ENCODE results near the gene TLE1. TPM values are rescaled to one million over a fixed set of nuclear protein-coding genes. Genes with fewer than 3 reads are reported as not detected.

TLE1 gene
- total and polyA plus RNA-seq, 9 of the 15 experiments (the other 6 are each of a cell fraction or from before 2014, with no cell fraction given) = 0.11 TPM; not detected in 8

DNA sequence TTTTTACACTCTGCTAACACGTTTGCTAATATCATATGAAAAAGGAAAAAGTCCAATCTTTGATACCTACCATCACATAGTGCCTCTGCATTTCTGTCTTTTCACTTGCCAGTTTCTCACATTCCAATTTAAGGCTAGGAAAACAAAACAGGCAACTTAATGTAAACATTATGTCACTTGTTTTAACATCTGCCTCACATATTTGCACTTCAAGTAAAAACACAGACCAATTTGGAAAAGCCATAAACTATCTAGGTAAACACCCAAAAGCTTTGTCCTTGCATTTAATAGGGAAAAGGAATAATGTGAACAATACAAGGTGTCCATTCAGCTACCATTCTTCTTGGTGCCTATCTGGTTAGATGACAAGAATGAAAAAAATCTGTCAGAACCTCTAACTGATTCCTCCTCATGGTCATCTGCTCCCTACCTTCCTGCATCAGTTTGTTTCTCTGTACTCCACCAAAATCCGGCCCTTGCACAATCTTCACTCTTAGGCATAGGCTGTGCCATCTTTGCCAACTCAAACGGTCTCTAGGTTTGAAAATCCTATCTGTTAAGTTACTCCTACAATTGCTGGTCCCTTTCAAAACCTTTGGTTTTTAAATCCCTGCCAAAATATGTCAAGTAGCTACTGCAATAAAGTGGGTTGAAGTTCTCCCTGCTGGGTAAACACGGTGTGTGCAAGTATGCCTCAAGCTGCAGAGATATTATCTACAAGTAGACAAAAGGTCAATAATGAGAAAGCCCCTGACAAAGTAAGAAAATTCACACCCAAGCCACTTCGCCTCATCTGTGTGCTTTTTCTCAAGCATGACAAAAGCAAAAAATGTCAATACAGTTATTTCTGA, 3.4 kb downstream of the TLE1 start:
- no peaks in the 10 kb centered on the region for H3K9me3 ChIP-seq (replicated peaks; ENCODE audit: control insufficient read depth, insufficient read depth, low read depth, low read length)
- H3K27ac ChIP-seq (ENCODE audit: extremely low read depth, low read depth, low read length) = no peak overlapping the region
- no peak overlapping the region for H3K9ac ChIP-seq (ENCODE audit: insufficient read depth in 1 of 2, low read depth in 2 of 2, low read length in 2 of 2)
- H3K36me3 ChIP-seq (ENCODE audit: control insufficient read depth, insufficient read depth, low read length) = no peaks in the 10 kb centered on the region
- CTCF ChIA-PET (ENCODE audit: low intra/inter-chr PET ratio) = no interaction called here
- WGBS (ENCODE audit: insufficient coverage, low coverage, missing lambda C conversion rate) = 0% methylated on average over 3 of the region's 5 CpGs
- DNase-seq (ENCODE audit: extremely low read depth in 1 of 4, low spot score in 3 of 4) = no peak
- no peak for FAIRE-seq
- H3K79me2 ChIP-seq (ENCODE audit: control insufficient read depth, insufficient read depth, low read length) = no peaks in the 10 kb centered on the region
- no peaks in the 10 kb centered on the region for H3K4me1 ChIP-seq (replicated peaks in 1 of 2; ENCODE audit: control insufficient read depth in 2 of 2, insufficient read depth in 2 of 2, low read length in 2 of 2)
- no peak overlapping the region for H3K4me2 ChIP-seq (ENCODE audit: insufficient read depth, low read length)
- POLR2A ChIA-PET = no interaction called here
- no peaks in the 10 kb centered on the region for H3K27me3 ChIP-seq (ENCODE audit: control insufficient read depth in 2 of 2, insufficient read depth in 2 of 2, low read length in 2 of 2)
- intact Hi-C loops (cut with micrococcal nuclease) = no loop called here
- in situ Hi-C loops (cut with MboI) = no loop called here
- no peaks in the 10 kb centered on the region for H4K20me1 ChIP-seq (replicated peaks; ENCODE audit: control insufficient read depth, insufficient read depth, low read length)
- no TSS peak for BruUV-seq (replicated peaks)
- H3K4me3 ChIP-seq = no peak overlapping the region
- no peak overlapping the region for H2AFZ ChIP-seq (ENCODE audit: low read depth, low read length)
- no peaks in the 10 kb centered on the region for H3K9me1 ChIP-seq (ENCODE audit: control insufficient read depth, insufficient read depth, low read length)
- no peak for ATAC-seq
- TF ChIP-seq, protein P1, sequence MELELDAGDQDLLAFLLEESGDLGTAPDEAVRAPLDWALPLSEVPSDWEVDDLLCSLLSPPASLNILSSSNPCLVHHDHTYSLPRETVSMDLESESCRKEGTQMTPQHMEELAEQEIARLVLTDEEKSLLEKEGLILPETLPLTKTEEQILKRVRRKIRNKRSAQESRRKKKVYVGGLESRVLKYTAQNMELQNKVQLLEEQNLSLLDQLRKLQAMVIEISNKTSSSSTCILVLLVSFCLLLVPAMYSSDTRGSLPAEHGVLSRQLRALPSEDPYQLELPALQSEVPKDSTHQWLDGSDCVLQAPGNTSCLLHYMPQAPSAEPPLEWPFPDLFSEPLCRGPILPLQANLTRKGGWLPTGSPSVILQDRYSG (tag; conservative IDR thresholded peaks at IDR 0.05; ENCODE audit: low read depth) = no peak
- TF ChIP-seq, protein P2, sequence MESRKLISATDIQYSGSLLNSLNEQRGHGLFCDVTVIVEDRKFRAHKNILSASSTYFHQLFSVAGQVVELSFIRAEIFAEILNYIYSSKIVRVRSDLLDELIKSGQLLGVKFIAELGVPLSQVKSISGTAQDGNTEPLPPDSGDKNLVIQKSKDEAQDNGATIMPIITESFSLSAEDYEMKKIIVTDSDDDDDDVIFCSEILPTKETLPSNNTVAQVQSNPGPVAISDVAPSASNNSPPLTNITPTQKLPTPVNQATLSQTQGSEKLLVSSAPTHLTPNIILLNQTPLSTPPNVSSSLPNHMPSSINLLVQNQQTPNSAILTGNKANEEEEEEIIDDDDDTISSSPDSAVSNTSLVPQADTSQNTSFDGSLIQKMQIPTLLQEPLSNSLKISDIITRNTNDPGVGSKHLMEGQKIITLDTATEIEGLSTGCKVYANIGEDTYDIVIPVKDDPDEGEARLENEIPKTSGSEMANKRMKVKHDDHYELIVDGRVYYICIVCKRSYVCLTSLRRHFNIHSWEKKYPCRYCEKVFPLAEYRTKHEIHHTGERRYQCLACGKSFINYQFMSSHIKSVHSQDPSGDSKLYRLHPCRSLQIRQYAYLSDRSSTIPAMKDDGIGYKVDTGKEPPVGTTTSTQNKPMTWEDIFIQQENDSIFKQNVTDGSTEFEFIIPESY (CRISPR knock-in tag; IDR thresholded peaks at IDR 0.05) = no peak
- TF ChIP-seq, protein P3, sequence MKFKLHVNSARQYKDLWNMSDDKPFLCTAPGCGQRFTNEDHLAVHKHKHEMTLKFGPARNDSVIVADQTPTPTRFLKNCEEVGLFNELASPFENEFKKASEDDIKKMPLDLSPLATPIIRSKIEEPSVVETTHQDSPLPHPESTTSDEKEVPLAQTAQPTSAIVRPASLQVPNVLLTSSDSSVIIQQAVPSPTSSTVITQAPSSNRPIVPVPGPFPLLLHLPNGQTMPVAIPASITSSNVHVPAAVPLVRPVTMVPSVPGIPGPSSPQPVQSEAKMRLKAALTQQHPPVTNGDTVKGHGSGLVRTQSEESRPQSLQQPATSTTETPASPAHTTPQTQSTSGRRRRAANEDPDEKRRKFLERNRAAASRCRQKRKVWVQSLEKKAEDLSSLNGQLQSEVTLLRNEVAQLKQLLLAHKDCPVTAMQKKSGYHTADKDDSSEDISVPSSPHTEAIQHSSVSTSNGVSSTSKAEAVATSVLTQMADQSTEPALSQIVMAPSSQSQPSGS (CRISPR knock-in tag; IDR thresholded peaks at IDR 0.05) = no peak
- TF ChIP-seq ZNF3 (CRISPR knock-in tag; IDR thresholded peaks at IDR 0.05) (no peak), ZNF668 (CRISPR knock-in tag; IDR thresholded peaks at IDR 0.05) (no peak), PML (IDR thresholded peaks at IDR 0.05; ENCODE audit: low read length) (no peak), PTTG1 (tag; IDR thresholded peaks at IDR 0.05; ENCODE audit: low read depth) (no peak), RFX1 (IDR thresholded peaks at IDR 0.05) (no peak), ZNF282 (CRISPR knock-in tag; IDR thresholded peaks at IDR 0.05) (no peak), SNRNP70 (optimal IDR thresholded peaks at IDR 0.05; ENCODE audit: low read depth, low read length) (no peak)
